Hematopoietic multipotent progenitor cell treated with erythropoietin and hydrocortisone succinate and interleukin-3 and kit ligand, for 4 days (in vitro differentiated cells): ENCODE data around the gene PTPRN2.

Experiments used
- DNase-seq: peaks from one replicate; pipeline ENCODE4 v3.0.0-alpha.2; 2015

PTPRN2 gene

GRCh38 chr7:158101821-158102450 lies 485.7 kb downstream of the PTPRN2 start:
- no peak for DNase-seq

- DNase-seq: no peak
Measured at GRCh38 chr7:158098125-158099030, 489.2 kb downstream of the PTPRN2 start.

- DNase-seq: no peak
Measured at GRCh38 chr7:158097453-158098124, 490.0 kb downstream of the PTPRN2 start.

GRCh38 chr7:158097106-158097452 lies 490.5 kb downstream of the PTPRN2 start:
- DNase-seq: no peak

- no peak for DNase-seq
Measured at GRCh38 chr7:158096582-158096981, 491.0 kb downstream of the PTPRN2 start.

- no peak for DNase-seq
Measured at GRCh38 chr7:158094671-158095226, 492.9 kb downstream of the PTPRN2 start.

- DNase-seq: no peak
Measured at GRCh38 chr7:158094046-158094445, 493.6 kb downstream of the PTPRN2 start.

- DNase-seq: no peak
Measured at GRCh38 chr7:158093156-158093796, 494.3 kb downstream of the PTPRN2 start.

- DNase-seq: no peak
Measured at GRCh38 chr7:158087196-158087595, 500.4 kb downstream of the PTPRN2 start.

- no peak for DNase-seq
Measured at GRCh38 chr7:158085741-158086695, 501.6 kb downstream of the PTPRN2 start.

- DNase-seq: no peak
Measured at GRCh38 chr7:158084555-158084954, 503.1 kb downstream of the PTPRN2 start.

- no peak for DNase-seq
Measured at GRCh38 chr7:158083526-158084310, 503.9 kb downstream of the PTPRN2 start.

- DNase-seq: no peak
Measured at GRCh38 chr7:158082761-158083160, 504.9 kb downstream of the PTPRN2 start.

- no peak for DNase-seq
Measured at GRCh38 chr7:158080899-158081445, 506.7 kb downstream of the PTPRN2 start.

GRCh38 chr7:158077934-158078910 lies 509.4 kb downstream of the PTPRN2 start:
- no peak for DNase-seq

- no peak for DNase-seq
Measured at GRCh38 chr7:158077151-158077840, 510.3 kb downstream of the PTPRN2 start.

- no peak for DNase-seq
Measured at GRCh38 chr7:158076656-158077055, 511.0 kb downstream of the PTPRN2 start.

GRCh38 chr7:158076215-158076614 lies 511.4 kb downstream of the PTPRN2 start:
- no peak for DNase-seq

GRCh38 chr7:158075633-158076001 lies 512.0 kb downstream of the PTPRN2 start:
- DNase-seq: no peak
